IMR-90 (cell line): Measurements from ENCODE around the gene PCDHGA5. TPM values are rescaled to one million over a fixed set of nuclear protein-coding genes. Genes with fewer than 3 reads are reported as not detected.
A peak's percentile ranks its signal among the peaks of the same experiment; 100 is the strongest.

ENCODE experiments used
- ATAC-seq: fragments of 200-7000 bp; cut with Tn5 transposase; 2 replicates; pipeline ENCODE4 v1.9.1; 2020; ENCODE audit warnings: low read depth, mild to moderate bottlenecking, moderate library complexity
- BruUV-seq: library from RNA; stranded (reverse); fragments of 400-500 nt; replicated peaks from 2 replicates; lab custom pipeline; 2021; lab: Mats Ljungman, UMichigan
- CTCF ChIA-PET: fragments of 300-600 bp; formaldehyde crosslinking; extraction: SDS; loops from one replicate; lab custom pipeline; 2021; ENCODE audit warnings: antibody characterized with exemption; lab: Yijun Ruan, JAX
- POLR2A ChIA-PET: fragments of 300-600 bp; sonication (Branson Sonifier 250); formaldehyde crosslinking; loops from one replicate; lab custom pipeline; 2022; ENCODE audit warnings: antibody characterized with exemption; ENCODE audit not compliant: unreplicated experiment; lab: Charles Lee
- DNase-seq: peaks from one replicate; pipeline ENCODE4 v3.0.0; 2013
- H2AFZ ChIP-seq: replicated peaks from 2 replicates; pipeline ENCODE3; 2013; ENCODE audit warnings: low read length, mild to moderate bottlenecking; ENCODE audit not compliant: poor library complexity
- H2AK5ac ChIP-seq: 2 replicates; pipeline ENCODE4 v1.6.1; 2013; ENCODE audit warnings: low read depth, low read length, inconsistent platforms
- H2AK9ac ChIP-seq: replicated peaks from 2 replicates; pipeline ENCODE3; 2013; ENCODE audit warnings: mild to moderate bottlenecking, low read depth, low read length, moderate library complexity; ENCODE audit not compliant: poor library complexity
- H2BK120ac ChIP-seq: 2 replicates; pipeline ENCODE4 v1.6.1; 2013; ENCODE audit warnings: low read depth, low read length, inconsistent platforms
- H2BK15ac ChIP-seq: 3 replicates; pipeline ENCODE4 v1.6.1; 2013; ENCODE audit warnings: low read depth, low read length, inconsistent platforms
- H2BK20ac ChIP-seq: 2 replicates; pipeline ENCODE4 v1.6.1; 2013; ENCODE audit warnings: low read depth, mild to moderate bottlenecking, inconsistent platforms, low read length, moderate library complexity
- H2BK5ac ChIP-seq: 2 replicates; pipeline ENCODE4 v1.6.1; 2013; ENCODE audit warnings: mild to moderate bottlenecking, low read depth, low read length, inconsistent platforms; ENCODE audit not compliant: poor library complexity, severe bottlenecking
- H3K14ac ChIP-seq: replicated peaks from 2 replicates; pipeline ENCODE4 v1.6.1; 2013; ENCODE audit warnings: low read depth, low read length, inconsistent platforms
- H3K18ac ChIP-seq: 2 replicates; pipeline ENCODE4 v1.6.1; 2013; ENCODE audit warnings: low read depth, low read length, control low read depth
- H3K23ac ChIP-seq: 2 replicates; pipeline ENCODE4 v1.6.1; 2013; ENCODE audit warnings: low read depth, low read length, inconsistent platforms
- H3K27ac ChIP-seq: 2 replicates; pipeline ENCODE4 v1.5.1; 2013; ENCODE audit warnings: mild to moderate bottlenecking, control low read depth, low read length; ENCODE audit not compliant: insufficient read depth
- H3K27me3 ChIP-seq: 2 replicates; pipeline ENCODE4 v1.6.1; 2013; ENCODE audit warnings: low read length; ENCODE audit not compliant: control insufficient read depth, insufficient read depth
- H3K36me3 ChIP-seq: 2 replicates; pipeline ENCODE4 v1.6.1; 2013; ENCODE audit warnings: low read length, mixed read lengths; ENCODE audit not compliant: control insufficient read depth, insufficient read depth
- H3K4ac ChIP-seq: 2 replicates; pipeline ENCODE4 v1.6.1; 2013; ENCODE audit warnings: low read depth, low read length, inconsistent platforms
- H3K4me1 ChIP-seq: 2 replicates; pipeline ENCODE4 v1.6.1; 2013; ENCODE audit warnings: low read length, mixed read lengths; ENCODE audit not compliant: control insufficient read depth, insufficient read depth
- H3K4me2 ChIP-seq: 2 replicates; pipeline ENCODE4 v1.6.1; 2013; ENCODE audit warnings: low read depth, mild to moderate bottlenecking, control low read depth, low read length, moderate library complexity
- H3K4me3 ChIP-seq: 2 replicates; pipeline ENCODE4 v1.5.1; 2013; ENCODE audit warnings: low read depth, mild to moderate bottlenecking, control low read depth, low read length, moderate library complexity; ENCODE audit not compliant: insufficient read depth
- H3K56ac ChIP-seq: 2 replicates; pipeline ENCODE4 v1.6.1; 2013; ENCODE audit warnings: low read length, inconsistent platforms; ENCODE audit not compliant: insufficient read depth; ENCODE audit errors: extremely low read depth
- H3K79me1 ChIP-seq, 2 experiments: 2 replicates each; pipeline ENCODE4 v1.6.1; 2013; ENCODE audit warnings: low read length in 2 of 2, inconsistent platforms in 1 of 2, low read depth in 1 of 2
- H3K9ac ChIP-seq: 2 replicates; pipeline ENCODE4 v1.6.1; 2013; ENCODE audit warnings: low read depth, low read length, control low read depth
- H3K9me1 ChIP-seq: 2 replicates; pipeline ENCODE4 v1.6.1; 2013; ENCODE audit warnings: low read length, inconsistent platforms; ENCODE audit not compliant: insufficient read depth
- H3K9me3 ChIP-seq: 2 replicates; pipeline ENCODE4 v1.6.1; 2013; ENCODE audit warnings: low read length; ENCODE audit not compliant: control insufficient read depth, insufficient read depth
- H4K20me1 ChIP-seq: 2 replicates; pipeline ENCODE4 v1.6.1; 2013; ENCODE audit warnings: low read length, inconsistent platforms; ENCODE audit not compliant: insufficient read depth
- H4K5ac ChIP-seq: 2 replicates; pipeline ENCODE4 v1.6.1; 2013; ENCODE audit warnings: mild to moderate bottlenecking, low read depth, low read length, control low read depth
- H4K8ac ChIP-seq, 2 experiments: 2 replicates each; pipeline ENCODE4 v1.6.1; 2013; ENCODE audit warnings: low read depth in 2 of 2, low read length in 2 of 2, control low read depth in 1 of 2, inconsistent platforms in 1 of 2
- H4K91ac ChIP-seq: 2 replicates; pipeline ENCODE4 v1.6.1; 2013; ENCODE audit warnings: low read depth, low read length, inconsistent platforms; ENCODE audit not compliant: insufficient read depth
- CHD1 ChIP-seq: IDR thresholded peaks from 2 replicates; pipeline ENCODE4 v1.6.1; 2012; ENCODE audit warnings: low read depth, low read length, improper control_type of control experiment
- CTCF ChIP-seq: conservative IDR thresholded peaks from 2 replicates; pipeline ENCODE4 v1.5.1; 2012; ENCODE audit warnings: mild to moderate bottlenecking, low read depth, low read length, improper control_type of control experiment
- MAZ ChIP-seq: IDR thresholded peaks from 2 replicates; pipeline ENCODE4 v1.6.1; 2012; ENCODE audit warnings: low read depth, mild to moderate bottlenecking, low read length, improper control_type of control experiment, moderate library complexity, borderline replicate concordance
- RAD21 ChIP-seq: IDR thresholded peaks from 2 replicates; pipeline ENCODE4 v1.6.1; 2012; ENCODE audit warnings: low read length, improper control_type of control experiment
- SMC3 ChIP-seq: fragments of 150-350 bp; IDR thresholded peaks from 2 replicates; pipeline ENCODE4 v1.6.1; 2016; ENCODE audit warnings: low read depth, mild to moderate bottlenecking, antibody characterized with exemption, low read length, moderate library complexity
- WGBS, 2 experiments: methylation state at CpG; one replicate each; pipeline versions ENCODE4 v1.1.5 to v1.1.7; 2013; ENCODE audit warnings: missing lambda C conversion rate in 2 of 2; ENCODE audit not compliant: insufficient read length in 1 of 2; ENCODE audit errors: extremely low coverage in 2 of 2; 5-methylcytosine and 5-hydroxymethylcytosine counted together
- dilution Hi-C: fragments of 300-500 bp; cut with HindIII; formaldehyde crosslinking; loops from one replicate; pipeline ENCODE4 v1.14.3; 2018; ENCODE audit warnings: low sequenced_read_pairs; ENCODE audit not compliant: unreplicated experiment
- in situ Hi-C: fragments of 300-500 bp; cut with MboI; formaldehyde crosslinking; loops from 3 replicates; pipeline ENCODE4 v1.14.3; 2019; ENCODE audit warnings: low sequenced_read_pairs, inconsistent platforms, mixed read lengths
- intact Hi-C: fragments of 100-400 bp; cut with micrococcal nuclease; formaldehyde crosslinking; loops from 2 replicates; pipeline ENCODE4 v1.10.0; 2022
- polyA plus RNA-seq, 3 experiments: library from polyadenylated mRNA; depleted of rRNA; stranded (reverse); fragments of >200 nt; gene quantifications; 2 replicates each; pipeline ENCODE4 v1.2.3, GENCODE V29; 2012; ENCODE audit warnings: low replicate concordance in 1 of 3
- total RNA-seq: library from RNA; depleted of rRNA; stranded (reverse); fragments of >200 nt; gene quantifications from 2 replicates; pipeline ENCODE4 v1.2.3, GENCODE V29; 2012

Gene PCDHGA5
- total and polyA plus RNA-seq, 2 of the 4 experiments (the other 2 are of a cell fraction) = 1.3 to 2.0 TPM

DNA sequence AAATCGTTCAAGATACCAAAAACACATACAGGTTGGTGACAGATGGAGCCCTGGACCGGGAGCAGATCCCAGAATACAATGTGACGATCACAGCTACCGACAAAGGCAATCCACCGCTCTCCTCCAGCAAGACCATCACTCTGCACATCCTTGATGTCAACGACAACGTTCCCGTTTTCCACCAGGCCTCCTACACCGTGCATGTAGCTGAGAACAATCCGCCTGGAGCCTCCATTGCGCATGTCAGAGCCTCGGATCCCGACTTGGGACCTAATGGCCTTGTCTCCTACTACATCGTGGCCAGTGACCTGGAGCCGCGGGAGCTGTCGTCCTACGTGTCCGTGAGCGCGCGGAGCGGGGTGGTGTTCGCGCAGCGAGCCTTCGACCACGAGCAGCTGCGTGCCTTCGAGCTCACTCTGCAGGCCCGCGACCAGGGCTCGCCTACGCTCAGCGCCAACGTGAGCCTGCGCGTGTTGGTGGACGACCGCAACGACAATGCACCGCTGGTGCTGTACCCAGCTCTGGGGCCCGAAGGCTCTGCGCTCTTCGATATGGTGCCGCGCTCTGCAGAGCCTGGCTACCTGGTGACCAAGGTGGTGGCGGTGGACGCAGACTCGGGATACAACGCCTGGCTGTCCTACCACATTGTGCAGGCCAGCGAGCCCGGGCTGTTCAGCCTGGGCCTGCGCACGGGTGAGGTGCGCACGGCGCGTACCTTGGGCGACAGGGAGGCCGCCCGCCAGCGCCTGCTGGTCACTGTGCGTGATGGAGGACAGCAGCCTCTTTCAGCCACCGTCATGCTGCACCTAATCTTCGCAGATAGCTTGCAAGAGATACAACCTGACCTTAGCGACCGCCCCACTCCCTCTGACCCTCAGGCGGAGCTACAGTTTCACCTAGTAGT lies 7.9 kb downstream of the PCDHGA5 start (continued):
- no peak for TF ChIP-seq MAZ

DNA sequence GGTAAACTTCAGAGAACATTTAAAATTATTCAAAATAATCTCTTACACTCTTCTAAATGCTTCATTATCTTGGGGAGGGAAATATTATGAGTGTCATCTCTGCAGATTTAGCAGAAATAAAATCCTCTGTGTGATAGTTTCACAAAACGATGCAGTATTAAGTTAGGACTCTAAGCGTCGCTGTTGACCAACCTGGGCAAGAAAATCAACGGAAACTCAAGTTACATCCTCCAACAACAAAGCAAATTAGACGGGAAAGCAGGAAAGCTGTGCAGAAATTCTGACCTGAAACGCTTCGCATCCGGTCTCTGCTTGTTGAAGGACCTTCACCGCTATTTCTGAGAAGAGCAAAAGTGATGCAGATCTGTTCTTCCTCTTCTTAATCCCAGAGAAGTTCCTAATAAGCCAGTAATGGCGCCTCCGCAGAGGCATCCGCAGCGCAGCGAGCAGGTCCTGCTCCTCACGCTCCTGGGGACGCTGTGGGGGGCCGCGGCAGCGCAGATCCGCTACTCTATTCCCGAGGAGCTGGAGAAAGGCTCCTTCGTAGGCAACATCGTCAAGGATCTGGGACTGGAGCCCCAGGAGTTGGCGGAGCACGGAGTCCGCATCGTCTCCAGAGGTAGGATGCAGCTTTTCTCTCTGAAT lies 9.8 kb downstream of the PCDHGA5 start, which contains the start of gene PCDHGA6:
PCDHGA6 (plus strand) TSS at position 219 of the 645 bp plus-strand sequence; CDS start at position 412, 193 bp downstream.
- no peak within 1 kb of the TSS for H2BK15ac ChIP-seq
- intact Hi-C loops = no loop called here
- ATAC-seq = peak; percentile 58; the same call in 1 of the 2 replicates
- CTCF ChIA-PET = interaction anchor here (0.6 to 1.3 kb wide), 5 partner anchors 17 to 190 kb away, joined by 3 to 7 read pairs (median 4); no protein-coding TSS in a partner anchor
- peak; percentile 58 for DNase-seq
- H4K5ac ChIP-seq = peak within 1 kb of the TSS; percentile 63; the same call in 1 of the 2 replicates
- in situ Hi-C loops = no loop called here
- no peak within 1 kb of the TSS for H3K23ac ChIP-seq
- H2AK9ac ChIP-seq = no peak within 1 kb of the TSS
- H3K27ac ChIP-seq = peak within 1 kb of the TSS; percentile 18; the same call in 1 of the 2 replicates
- BruUV-seq = no TSS peak
- no peaks in the 10 kb centered on the region for H3K4me1 ChIP-seq
- POLR2A ChIA-PET = no interaction called here
- H3K9me1 ChIP-seq = no peaks in the 10 kb centered on the region
- H3K9ac ChIP-seq = peak within 1 kb of the TSS; percentile 76
- H4K91ac ChIP-seq = no peak within 1 kb of the TSS
- H3K9me3 ChIP-seq = peaks cover 61% of the 10 kb centered on the region
- no peaks in the 10 kb centered on the region for H4K20me1 ChIP-seq
- H3K4ac ChIP-seq = 0 out of 2 replicates have a peak within 1 kb of the TSS, but pooled peaks have one; percentile 19
- no peak within 1 kb of the TSS for H2BK20ac ChIP-seq
- H2BK5ac ChIP-seq = no peak within 1 kb of the TSS
- H2AFZ ChIP-seq = peak within 1 kb of the TSS; percentile 81
- H2BK120ac ChIP-seq = no peak within 1 kb of the TSS
- TF ChIP-seq RAD21 (peak; percentile 52), CTCF (peak; percentile 53), CHD1 (no peak), SMC3 (peak; percentile 29; the same call in 1 of the 2 replicates)
- H3K27me3 ChIP-seq = no peaks in the 10 kb centered on the region
- H3K18ac ChIP-seq = peak within 1 kb of the TSS; percentile 42; the same call in 1 of the 2 replicates
- H2AK5ac ChIP-seq = no peak within 1 kb of the TSS
- H3K4me2 ChIP-seq = peak within 1 kb of the TSS; percentile 60
- H3K36me3 ChIP-seq = peaks cover 23% of the 10 kb centered on the region
- no peak within 1 kb of the TSS for H3K14ac ChIP-seq
- 29% methylated on average over 11 of the region's 27 CpGs; no CpG with 5 or more reads in 1 of the 2 experiments for WGBS, 2 experiments
- H4K8ac ChIP-seq = 0 out of 4 replicates have a peak within 1 kb of the TSS, but pooled peaks of 1 of the 2 experiments have one; percentile 20
- dilution Hi-C loops = no loop called here
- H3K56ac ChIP-seq = no peak within 1 kb of the TSS
- peak within 1 kb of the TSS; percentile 52 for H3K4me3 ChIP-seq
- no peaks in the 10 kb centered on the region for H3K79me1 ChIP-seq
